ENCODE results near the gene AKAP13. TPM values are rescaled to one million over a fixed set of nuclear protein-coding genes. Genes with fewer than 3 reads are reported as not detected.

The AKAP13 gene
- total and polyA plus RNA-seq, 2 of the 8 experiments (the other 6 are each of a cell fraction or from before 2014, with no cell fraction given), result 14.0 to 46.2 TPM

GRCh38 chr15:85718271-85718971 is 338.0 kb downstream of the AKAP13 start:
- CTCF ChIA-PET (ENCODE audit: partially characterized antibody), result interaction anchor here (1.0 kb wide), 2 partner anchors 11 to 23 kb away, joined by 3 to 6 read pairs; no protein-coding TSS in a partner anchor
- H2AFZ ChIP-seq (ENCODE audit: low read length), result no peak overlapping the region

More at GRCh38 chr15:85718271-85718971, 338.0 kb downstream of the AKAP13 start:
- Histone ChIP-seq H2BK5ac (ENCODE audit: low read depth, low read length) (no peak overlapping the region), H3K18ac (ENCODE audit: extremely low read depth, low read length) (no peak overlapping the region), H3K27me3 (replicated peaks in 1 of 4; ENCODE audit: control insufficient read depth in 3 of 4, extremely low read depth in 1 of 4, insufficient read depth in 3 of 4, low read length in 3 of 4) (no peaks in the 10 kb centered on the region), H3K27ac (ENCODE audit: low read depth, low read length) (no peak overlapping the region), H3K4me3 (ENCODE audit: extremely low read depth in 1 of 4, insufficient read depth in 2 of 4, low read depth in 3 of 4, low read length in 4 of 4) (no peak overlapping the region), H4K20me1 (replicated peaks in 1 of 2; ENCODE audit: control insufficient read depth in 1 of 2, insufficient read depth in 2 of 2, low read length in 2 of 2) (no peaks in the 10 kb centered on the region), H2BK120ac (replicated peaks; ENCODE audit: low read depth, low read length) (no peak overlapping the region), H4K91ac (replicated peaks; ENCODE audit: insufficient read length, low read length) (no peak overlapping the region), H3K9ac (replicated peaks in 1 of 4; ENCODE audit: extremely low read depth in 1 of 4, low read depth in 3 of 4, low read length in 3 of 4) (no peak overlapping the region), H2BK15ac (ENCODE audit: low read length) (no peak overlapping the region), H3K23ac (ENCODE audit: insufficient read length) (no peak overlapping the region), H3K23me2 (ENCODE audit: low read depth, low read length) (no peaks in the 10 kb centered on the region), H3K79me1 (ENCODE audit: low read depth, low read length) (no peaks in the 10 kb centered on the region), H3K4me1 (replicated peaks in 1 of 4; ENCODE audit: control insufficient read depth in 3 of 4, insufficient read depth in 4 of 4, low read length in 3 of 4) (no peaks in the 10 kb centered on the region), H3K14ac (ENCODE audit: insufficient read length) (no peak overlapping the region), H3K36me3 (ENCODE audit: control insufficient read depth in 2 of 4, insufficient read depth in 4 of 4, low read length in 3 of 4) (peaks cover 2 to 39% (median 27%) of the 10 kb centered on the region in 4 experiments; a peak in 7 of 8 replicates), H3K4ac (replicated peaks; ENCODE audit: insufficient read length, low read depth, low read length) (no peak overlapping the region), H3K79me2 (ENCODE audit: control insufficient read depth in 1 of 2, insufficient read depth in 2 of 2, low read length in 2 of 2) (no peaks in the 10 kb centered on the region), H2BK12ac (ENCODE audit: low read depth, low read length) (no peak overlapping the region), H4K8ac (ENCODE audit: extremely low read depth, insufficient read depth, low read length) (no peak overlapping the region), H4K5ac (ENCODE audit: insufficient read length, low read depth, low read length) (no peak overlapping the region), H3K56ac (replicated peaks; ENCODE audit: insufficient read length, low read depth, low read length) (no peak overlapping the region), H3K9me3 (ENCODE audit: insufficient read depth in 2 of 2, low read depth in 1 of 2, low read length in 1 of 2) (no peaks in the 10 kb centered on the region), H3K4me2 (ENCODE audit: insufficient read depth in 1 of 2, low read depth in 2 of 2, low read length in 2 of 2) (no peak overlapping the region), H2BK20ac (ENCODE audit: low read length) (no peak overlapping the region), H2AK5ac (ENCODE audit: low read depth, low read length) (no peak overlapping the region)
- WGBS, 2 experiments (ENCODE audit: extremely low coverage in 1 of 2, insufficient coverage in 1 of 2, insufficient read length in 1 of 2, insufficient replicate concordance in 2 of 2, low coverage in 1 of 2, low lambda C conversion rate in 2 of 2, missing lambda C conversion rate in 1 of 2), result 86% methylated on average over 12 of the region's 12 CpGs; no CpG with 5 or more reads in 1 of the 2 experiments
- DNase-seq (ENCODE audit: low read depth in 1 of 2, low spot score in 2 of 2) (no peak), FAIRE-seq (no peak)
- POLR2A ChIA-PET (ENCODE audit: partially characterized antibody), result no interaction called here
- TF ChIP-seq MAX (IDR thresholded peaks at IDR 0.05), result no peak
- TF ChIP-seq FOSL1 (IDR thresholded peaks at IDR 0.05; ENCODE audit: insufficient read depth, low read depth, low read length), result no peak
- TF ChIP-seq SIN3A (conservative IDR thresholded peaks at IDR 0.05 in 1 of 2, IDR thresholded peaks at IDR 0.05 in 1 of 2; ENCODE audit: low read depth in 1 of 2, low read length in 2 of 2), result no peak
- no peak for TF ChIP-seq RNF2 (IDR thresholded peaks at IDR 0.05; ENCODE audit: borderline replicate concordance, low read depth, low read length, missing control alignments, poor library complexity, severe bottlenecking)
- no peak for TF ChIP-seq ATF3 (IDR thresholded peaks at IDR 0.05; ENCODE audit: insufficient read depth, low read depth, low read length)
- no peak for TF ChIP-seq CREB1 (IDR thresholded peaks at IDR 0.05)
- TF ChIP-seq MAFK (IDR thresholded peaks at IDR 0.05; ENCODE audit: low read depth, low read length), result no peak
- TF ChIP-seq TAF7 (optimal IDR thresholded peaks at IDR 0.05; ENCODE audit: borderline replicate concordance, low read depth, low read length), result no peak
- TF ChIP-seq TBP (IDR thresholded peaks at IDR 0.05; ENCODE audit: low read depth, low read length), result no peak
- no peak for TF ChIP-seq CHD1 (IDR thresholded peaks at IDR 0.05; ENCODE audit: low read depth, low read length)
- no peak for TF ChIP-seq TAF1 (IDR thresholded peaks at IDR 0.05; ENCODE audit: low read depth, low read length)

All from H1 (cell line).